Glutamatergic neuron (in vitro differentiated cells): ENCODE data around the gene MDH2. TPM values are rescaled to one million over a fixed set of nuclear protein-coding genes. Genes with fewer than 3 reads are reported as not detected.

Experiments
- DNase-seq: peaks from one replicate; pipeline ENCODE4 v3.0.0; 2022
- H3K27ac Mint-ChIP-seq: one replicate; pipeline ENCODE4 v1.8.0; 2020; ENCODE audit warnings: mild to moderate bottlenecking, mixed read lengths, inconsistent platforms; ENCODE audit not compliant: unreplicated experiment
- H3K27me3 Mint-ChIP-seq: one replicate; pipeline ENCODE4 v1.8.0; 2020; ENCODE audit warnings: mild to moderate bottlenecking, moderate library complexity, mixed read lengths, inconsistent platforms; ENCODE audit not compliant: unreplicated experiment
- H3K36me3 Mint-ChIP-seq: one replicate; pipeline ENCODE4 v1.8.0; 2020; ENCODE audit warnings: mild to moderate bottlenecking, mixed read lengths, inconsistent platforms; ENCODE audit not compliant: unreplicated experiment
- H3K4me1 Mint-ChIP-seq: one replicate; pipeline ENCODE4 v1.8.0; 2020; ENCODE audit warnings: mild to moderate bottlenecking, low read depth, mixed read lengths, inconsistent platforms; ENCODE audit not compliant: unreplicated experiment
- H3K4me3 Mint-ChIP-seq: one replicate; pipeline ENCODE4 v1.8.0; 2020; ENCODE audit warnings: mild to moderate bottlenecking, mixed read lengths, inconsistent platforms; ENCODE audit not compliant: unreplicated experiment
- H3K9me3 Mint-ChIP-seq: one replicate; pipeline ENCODE4 v1.8.0; 2020; ENCODE audit warnings: mild to moderate bottlenecking, moderate library complexity, mixed read lengths, inconsistent platforms; ENCODE audit not compliant: unreplicated experiment
- long read RNA-seq: library from polyadenylated mRNA; unstranded; transcript quantifications from one replicate; pipeline ENCODE4 v2.0.0, GENCODE V29; 2020; ENCODE audit not compliant: unreplicated experiment
- total RNA-seq: library from RNA; stranded (reverse); fragmentation: NEBNext Ultra II Directional; extraction: Animal tissue kit (Norgen Biotek cat#: 25700); gene quantifications from one replicate; pipeline ENCODE4 v1.2.1, GENCODE V29; 2021; ENCODE audit not compliant: unreplicated experiment
- TF ChIP-seq, protein P1 (sequence below): fragments of 200-600 bp; sonication (generic); IDR thresholded peaks from one replicate; pipeline ENCODE4 v1.5.0; 2021; ENCODE audit not compliant: partially characterized antibody, unreplicated experiment

MDH2 gene, protein sequence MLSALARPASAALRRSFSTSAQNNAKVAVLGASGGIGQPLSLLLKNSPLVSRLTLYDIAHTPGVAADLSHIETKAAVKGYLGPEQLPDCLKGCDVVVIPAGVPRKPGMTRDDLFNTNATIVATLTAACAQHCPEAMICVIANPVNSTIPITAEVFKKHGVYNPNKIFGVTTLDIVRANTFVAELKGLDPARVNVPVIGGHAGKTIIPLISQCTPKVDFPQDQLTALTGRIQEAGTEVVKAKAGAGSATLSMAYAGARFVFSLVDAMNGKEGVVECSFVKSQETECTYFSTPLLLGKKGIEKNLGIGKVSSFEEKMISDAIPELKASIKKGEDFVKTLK
- total RNA-seq, result 126 TPM
- long read RNA-seq, transcript MDH2-201 (9 exons, 2,209 nt), result major isoform, 155 of 175 reads
- long read RNA-seq, partial matches to known transcripts, result 12 of 175 reads
- long read RNA-seq, other reads (novel, unspliced or antisense), result 5 of 175 reads

DNA sequence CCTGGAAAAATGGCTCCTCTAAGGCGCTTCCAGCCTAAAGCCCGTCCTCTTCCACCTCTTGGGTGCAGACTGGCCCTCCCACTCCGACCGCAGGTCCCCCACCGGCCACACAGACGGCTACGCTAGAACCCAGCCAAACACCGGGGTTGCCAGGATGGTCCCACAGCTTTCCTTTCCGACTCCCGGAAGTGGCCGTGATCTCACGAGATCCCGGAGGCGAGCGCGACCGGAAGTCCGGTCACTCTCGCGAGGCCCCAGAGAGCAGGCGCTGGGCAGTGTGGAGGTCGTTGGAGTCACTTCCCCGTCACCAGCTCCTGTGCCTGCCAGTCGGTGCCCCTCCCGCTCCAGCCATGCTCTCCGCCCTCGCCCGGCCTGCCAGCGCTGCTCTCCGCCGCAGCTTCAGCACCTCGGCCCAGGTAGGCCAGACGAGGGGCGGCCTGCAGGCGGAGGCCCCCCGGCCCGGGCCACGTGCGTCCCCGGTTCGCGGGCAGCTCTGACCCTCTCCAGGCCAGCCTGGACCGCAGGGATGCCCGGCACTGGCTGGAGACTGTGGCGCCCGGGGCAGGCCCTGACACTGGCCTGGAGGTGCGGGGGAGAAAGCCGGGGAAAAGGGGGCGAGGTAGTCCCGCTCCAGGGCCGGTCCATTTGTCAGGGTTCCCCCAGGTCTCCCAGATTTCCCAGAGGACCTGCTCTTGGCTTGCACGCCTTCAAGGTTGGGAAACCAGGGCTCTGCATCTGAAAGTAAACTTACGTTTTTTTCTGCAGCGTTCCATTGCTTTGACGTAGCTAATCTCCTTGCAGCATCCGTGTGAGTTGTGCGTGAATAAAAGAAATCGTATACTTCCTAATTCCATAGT is at the start of gene MDH2, which contains the start of gene STYXL1:
TSS of gene MDH2 (plus strand) at position 296 of the 857 bp plus-strand sequence. CDS start at position 351, 55 bp downstream.
TSS of gene STYXL1 (minus strand) at position 190 of the 857 bp plus-strand sequence. CDS start 17,477 bp downstream, outside the sequence.
- Mint-ChIP-seq H3K4me1 (peaks cover 2% of the 10 kb centered on the region), H3K36me3 (no peaks in the 10 kb centered on the region), H3K4me3 (peak within 1 kb of the TSS; percentile 98), H3K27me3 (peaks cover 3% of the 10 kb centered on the region), H3K27ac (peak within 1 kb of the TSS; percentile 97), H3K9me3 (peaks cover 6% of the 10 kb centered on the region)
- TF ChIP-seq, protein P1, sequence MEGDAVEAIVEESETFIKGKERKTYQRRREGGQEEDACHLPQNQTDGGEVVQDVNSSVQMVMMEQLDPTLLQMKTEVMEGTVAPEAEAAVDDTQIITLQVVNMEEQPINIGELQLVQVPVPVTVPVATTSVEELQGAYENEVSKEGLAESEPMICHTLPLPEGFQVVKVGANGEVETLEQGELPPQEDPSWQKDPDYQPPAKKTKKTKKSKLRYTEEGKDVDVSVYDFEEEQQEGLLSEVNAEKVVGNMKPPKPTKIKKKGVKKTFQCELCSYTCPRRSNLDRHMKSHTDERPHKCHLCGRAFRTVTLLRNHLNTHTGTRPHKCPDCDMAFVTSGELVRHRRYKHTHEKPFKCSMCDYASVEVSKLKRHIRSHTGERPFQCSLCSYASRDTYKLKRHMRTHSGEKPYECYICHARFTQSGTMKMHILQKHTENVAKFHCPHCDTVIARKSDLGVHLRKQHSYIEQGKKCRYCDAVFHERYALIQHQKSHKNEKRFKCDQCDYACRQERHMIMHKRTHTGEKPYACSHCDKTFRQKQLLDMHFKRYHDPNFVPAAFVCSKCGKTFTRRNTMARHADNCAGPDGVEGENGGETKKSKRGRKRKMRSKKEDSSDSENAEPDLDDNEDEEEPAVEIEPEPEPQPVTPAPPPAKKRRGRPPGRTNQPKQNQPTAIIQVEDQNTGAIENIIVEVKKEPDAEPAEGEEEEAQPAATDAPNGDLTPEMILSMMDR, result no peak
- DNase-seq, result peak; percentile 93

DNA sequence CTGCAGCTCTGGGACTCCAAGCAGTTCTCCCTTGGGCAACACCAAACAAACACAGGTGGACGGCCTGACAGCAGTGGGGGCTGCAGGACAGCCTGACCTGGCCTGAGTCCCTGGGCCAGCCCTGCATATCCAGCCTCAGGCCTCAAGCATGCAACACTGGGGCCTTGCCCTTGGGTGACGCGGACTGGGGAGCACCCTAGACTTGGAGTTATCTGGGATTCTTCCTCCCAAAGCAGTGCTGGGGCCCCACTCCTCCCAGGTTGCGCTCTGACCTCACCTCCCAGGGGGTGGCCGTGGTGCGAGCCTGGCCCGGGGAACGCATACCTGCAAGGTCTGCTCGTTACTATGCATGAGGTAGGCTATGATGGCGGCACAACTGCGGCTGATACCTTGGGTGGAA is 47.3 kb upstream of the MDH2 start:
- H3K27me3 Mint-ChIP-seq, result no peaks in the 10 kb centered on the region
- H3K4me1 Mint-ChIP-seq, result no peaks in the 10 kb centered on the region
- no peak overlapping the region for H3K4me3 Mint-ChIP-seq
- no peak for DNase-seq
- peaks cover 10% of the 10 kb centered on the region for H3K36me3 Mint-ChIP-seq
- TF ChIP-seq, protein P1, result no peak
- H3K9me3 Mint-ChIP-seq, result peaks cover 1% of the 10 kb centered on the region
- no peak overlapping the region for H3K27ac Mint-ChIP-seq

DNA sequence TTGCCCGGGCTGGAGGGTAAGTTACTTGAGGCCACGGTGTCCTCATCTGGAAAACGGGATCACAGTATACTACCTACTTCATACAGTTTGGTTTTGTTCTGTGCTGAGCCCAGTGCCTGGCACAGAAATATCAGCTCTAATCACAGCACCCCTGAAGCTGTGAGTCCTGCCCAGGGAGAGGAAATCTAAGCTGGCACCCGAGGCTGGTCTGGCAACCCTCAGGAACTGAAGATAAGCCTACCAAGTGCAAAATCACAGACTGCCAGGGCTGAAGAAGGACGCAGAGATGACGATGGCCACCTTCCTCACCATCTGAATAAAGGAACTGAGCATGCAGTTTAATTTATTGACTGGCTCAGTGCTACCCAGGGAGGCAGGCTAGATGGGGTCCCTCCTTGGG is 45.8 kb upstream of the MDH2 start:
- H3K27ac Mint-ChIP-seq, result no peak overlapping the region
- TF ChIP-seq, protein P1, result no peak
- no peaks in the 10 kb centered on the region for H3K27me3 Mint-ChIP-seq
- peaks cover 1% of the 10 kb centered on the region for H3K9me3 Mint-ChIP-seq
- no peak for DNase-seq
- H3K4me1 Mint-ChIP-seq, result no peaks in the 10 kb centered on the region
- H3K4me3 Mint-ChIP-seq, result no peak overlapping the region
- peaks cover 10% of the 10 kb centered on the region for H3K36me3 Mint-ChIP-seq

DNA sequence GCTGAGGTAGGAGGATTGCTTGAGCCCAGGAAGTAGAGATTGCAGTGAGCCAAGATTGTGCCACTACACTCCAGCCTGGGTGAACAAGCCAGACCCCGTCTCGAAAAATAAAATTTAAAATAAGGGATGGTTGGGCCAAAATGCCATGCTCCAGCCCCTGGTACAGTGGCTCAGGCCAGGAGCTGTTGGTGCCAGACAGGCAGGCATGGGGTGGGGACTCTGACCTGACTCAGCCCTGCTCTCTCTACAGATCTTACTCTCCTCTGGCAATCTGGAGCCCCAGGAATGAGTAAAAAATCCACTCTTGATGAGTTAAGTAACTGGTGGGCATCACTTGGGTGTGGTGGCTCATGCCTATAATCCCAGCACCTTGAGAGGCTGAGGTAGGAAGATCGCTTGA is 45.1 kb upstream of the MDH2 start:
- H3K4me1 Mint-ChIP-seq, result no peaks in the 10 kb centered on the region
- H3K9me3 Mint-ChIP-seq, result peaks cover 1% of the 10 kb centered on the region
- DNase-seq, result no peak
- H3K27ac Mint-ChIP-seq, result no peak overlapping the region
- H3K4me3 Mint-ChIP-seq, result no peak overlapping the region
- TF ChIP-seq, protein P1, result no peak
- H3K36me3 Mint-ChIP-seq, result peaks cover 10% of the 10 kb centered on the region
- no peaks in the 10 kb centered on the region for H3K27me3 Mint-ChIP-seq
